Caco-2 (cell line): ENCODE measurements around the gene THAP4. TPM values are rescaled to one million over a fixed set of nuclear protein-coding genes. Genes with fewer than 3 reads are reported as not detected.

Experiments used
- BruUV-seq: library from RNA; stranded (reverse); fragments of 400-500 nt; replicated peaks from 2 replicates; lab custom pipeline; 2021; lab: Mats Ljungman, UMichigan
- CTCF ChIA-PET: fragments of 300-600 bp; sonication (Branson Sonifier 250); formaldehyde crosslinking; loops from one replicate; lab custom pipeline; 2022; ENCODE audit warnings: antibody characterized with exemption; lab: Charles Lee
- POLR2A ChIA-PET: fragments of 300-600 bp; sonication (Branson Sonifier 250); formaldehyde crosslinking; loops from one replicate; lab custom pipeline; 2022; ENCODE audit warnings: antibody characterized with exemption; lab: Charles Lee
- DNase-seq, 2 experiments: peaks; one replicate each; pipeline versions ENCODE4 v3.0.0 to v3.0.0-alpha.2; 2020 to 2022
- H3K27me3 ChIP-seq: replicated peaks from 2 replicates; pipeline ENCODE4 v1.6.0; 2011; ENCODE audit warnings: low read length; ENCODE audit not compliant: control insufficient read depth, insufficient read depth
- H3K36me3 ChIP-seq: 2 replicates; pipeline ENCODE4 v1.5.1; 2011; ENCODE audit warnings: low read length; ENCODE audit not compliant: control insufficient read depth, insufficient read depth
- H3K4me1 ChIP-seq: fragments of 250-450 bp; sonication (Bioruptor Pico); 2 replicates; pipeline ENCODE4 v1.5.1; 2020; ENCODE audit warnings: mild to moderate bottlenecking
- H3K4me3 ChIP-seq: 2 replicates; pipeline ENCODE4 v1.5.1; 2011; ENCODE audit warnings: low read depth, mild to moderate bottlenecking, control low read depth, low read length
- H3K9me3 ChIP-seq: fragments of 250-450 bp; sonication (Bioruptor Pico); 2 replicates; pipeline ENCODE4 v1.5.1; 2020; ENCODE audit warnings: mild to moderate bottlenecking, moderate library complexity
- H3K27ac Mint-ChIP-seq: one replicate; pipeline ENCODE4 v1.8.0; 2022; ENCODE audit warnings: mixed read lengths; ENCODE audit not compliant: unreplicated experiment
- H3K27me3 Mint-ChIP-seq: one replicate; pipeline ENCODE4 v1.8.0; 2022; ENCODE audit warnings: mixed read lengths; ENCODE audit not compliant: insufficient read depth, unreplicated experiment
- H3K36me3 Mint-ChIP-seq: one replicate; pipeline ENCODE4 v1.8.0; 2022; ENCODE audit warnings: mild to moderate bottlenecking, mixed read lengths; ENCODE audit not compliant: insufficient read depth, unreplicated experiment
- H3K4me1 Mint-ChIP-seq: one replicate; pipeline ENCODE4 v1.8.0; 2022; ENCODE audit warnings: low read depth, mixed read lengths; ENCODE audit not compliant: unreplicated experiment
- H3K4me3 Mint-ChIP-seq: one replicate; pipeline ENCODE4 v1.8.0; 2022; ENCODE audit warnings: mild to moderate bottlenecking, moderate library complexity, mixed read lengths; ENCODE audit not compliant: unreplicated experiment
- H3K9me3 Mint-ChIP-seq: one replicate; pipeline ENCODE4 v1.8.0; 2022; ENCODE audit warnings: mixed read lengths; ENCODE audit not compliant: unreplicated experiment
- CTCF ChIP-seq, 2 experiments: fragments of 200-600 bp in 1 of 2; IDR thresholded peaks; 1 replicate in 1 of 2; 2 replicates in 1 of 2; pipeline versions ENCODE4 v1.5.1 to v1.8.0; 2011 to 2022; ENCODE audit warnings: antibody characterized with exemption in 1 of 2, control low read depth in 1 of 2, inconsistent platforms in 1 of 2, low read depth in 1 of 2, low read length in 1 of 2, mild to moderate bottlenecking in 1 of 2, moderate library complexity in 1 of 2; ENCODE audit not compliant: insufficient read depth in 1 of 2, severe bottlenecking in 1 of 2, unreplicated experiment in 1 of 2
- intact Hi-C: fragments of 100-400 bp; cut with micrococcal nuclease; formaldehyde crosslinking; loops from one replicate; pipeline ENCODE4 v1.10.0; 2022; ENCODE audit not compliant: unreplicated experiment
- total RNA-seq: library from RNA; stranded (reverse); gene quantifications from 2 replicates; pipeline ENCODE4 v1.2.3, GENCODE V29; 2022

Gene THAP4
- total RNA-seq, 1 experiment from 2014 or later, result 37.2 TPM

- H3K4me1 Mint-ChIP-seq, result no peaks in the 10 kb centered on the region
- no peaks in the 10 kb centered on the region for H3K27me3 Mint-ChIP-seq
- BruUV-seq, result no TSS peak
- H3K36me3 Mint-ChIP-seq, result no peaks in the 10 kb centered on the region
- no peaks in the 10 kb centered on the region for H3K9me3 ChIP-seq
- intact Hi-C loops, result no loop called here
- ChIA-PET POLR2A (no interaction called here), CTCF (no interaction called here)
- no peaks in the 10 kb centered on the region for H3K36me3 ChIP-seq
- no peak for DNase-seq
- H3K4me1 ChIP-seq, result peaks cover 14% of the 10 kb centered on the region
- H3K4me3 ChIP-seq, result no peak overlapping the region
- H3K4me3 Mint-ChIP-seq, result no peak overlapping the region
- H3K9me3 Mint-ChIP-seq, result no peaks in the 10 kb centered on the region
- H3K27me3 ChIP-seq, result no peaks in the 10 kb centered on the region
- no peak overlapping the region for H3K27ac Mint-ChIP-seq
- TF ChIP-seq CTCF (IDR thresholded peaks at IDR 0.05; ENCODE audit: insufficient read depth in 1 of 2, low read depth in 1 of 2, low read length in 1 of 2, severe bottlenecking in 1 of 2, unreplicated experiment in 1 of 2), result no peak
Observed at GRCh38 chr2:241542278-241542605, 94.7 kb downstream of the THAP4 start.

GRCh38 chr2:241541564-241542277 lies 95.2 kb downstream of the THAP4 start:
- intact Hi-C loops, result no loop called here

GRCh38 chr2:241540771-241541561 lies 96.0 kb downstream of the THAP4 start:
- H3K4me1 ChIP-seq, result peaks cover 3% of the 10 kb centered on the region; the same call in 1 of the 2 replicates
- H3K36me3 Mint-ChIP-seq, result no peaks in the 10 kb centered on the region
- ChIA-PET POLR2A (no interaction called here), CTCF (no interaction called here)
- no peaks in the 10 kb centered on the region for H3K4me1 Mint-ChIP-seq
- H3K4me3 Mint-ChIP-seq, result no peak overlapping the region
- no TSS peak for BruUV-seq
- H3K36me3 ChIP-seq, result no peaks in the 10 kb centered on the region
- H3K9me3 ChIP-seq, result no peaks in the 10 kb centered on the region
- intact Hi-C loops, result no loop called here
- no peaks in the 10 kb centered on the region for H3K27me3 Mint-ChIP-seq
- no peaks in the 10 kb centered on the region for H3K9me3 Mint-ChIP-seq
- no peak for TF ChIP-seq CTCF (IDR thresholded peaks at IDR 0.05; ENCODE audit: insufficient read depth in 1 of 2, low read depth in 1 of 2, low read length in 1 of 2, severe bottlenecking in 1 of 2, unreplicated experiment in 1 of 2)
- no peak for DNase-seq
- H3K4me3 ChIP-seq, result no peak overlapping the region
- H3K27me3 ChIP-seq, result no peaks in the 10 kb centered on the region
- no peak overlapping the region for H3K27ac Mint-ChIP-seq

More at GRCh38 chr2:241541564-241542277, 95.2 kb downstream of the THAP4 start:
- Histone ChIP-seq H3K36me3 (no peaks in the 10 kb centered on the region), H3K27me3 (no peaks in the 10 kb centered on the region), H3K4me1 (peaks cover 10% of the 10 kb centered on the region), H3K4me3 (no peak overlapping the region), H3K9me3 (no peaks in the 10 kb centered on the region)
- Mint-ChIP-seq H3K27me3 (no peaks in the 10 kb centered on the region), H3K4me3 (no peak overlapping the region), H3K27ac (no peak overlapping the region), H3K4me1 (no peaks in the 10 kb centered on the region), H3K36me3 (no peaks in the 10 kb centered on the region), H3K9me3 (no peaks in the 10 kb centered on the region)
- TF ChIP-seq CTCF (IDR thresholded peaks at IDR 0.05; ENCODE audit: insufficient read depth in 1 of 2, low read depth in 1 of 2, low read length in 1 of 2, severe bottlenecking in 1 of 2, unreplicated experiment in 1 of 2), result no peak
- CTCF ChIA-PET, result no interaction called here
- no peak for DNase-seq
- POLR2A ChIA-PET, result no interaction called here
- BruUV-seq, result no TSS peak
